ENCODE data around the gene ATXN1L.
"Not testable (repeated sequence)": the region's sequence is repeated elsewhere in the genome, so short reads cannot be mapped to it uniquely, and the experiment has no call there.

The ATXN1L gene, protein sequence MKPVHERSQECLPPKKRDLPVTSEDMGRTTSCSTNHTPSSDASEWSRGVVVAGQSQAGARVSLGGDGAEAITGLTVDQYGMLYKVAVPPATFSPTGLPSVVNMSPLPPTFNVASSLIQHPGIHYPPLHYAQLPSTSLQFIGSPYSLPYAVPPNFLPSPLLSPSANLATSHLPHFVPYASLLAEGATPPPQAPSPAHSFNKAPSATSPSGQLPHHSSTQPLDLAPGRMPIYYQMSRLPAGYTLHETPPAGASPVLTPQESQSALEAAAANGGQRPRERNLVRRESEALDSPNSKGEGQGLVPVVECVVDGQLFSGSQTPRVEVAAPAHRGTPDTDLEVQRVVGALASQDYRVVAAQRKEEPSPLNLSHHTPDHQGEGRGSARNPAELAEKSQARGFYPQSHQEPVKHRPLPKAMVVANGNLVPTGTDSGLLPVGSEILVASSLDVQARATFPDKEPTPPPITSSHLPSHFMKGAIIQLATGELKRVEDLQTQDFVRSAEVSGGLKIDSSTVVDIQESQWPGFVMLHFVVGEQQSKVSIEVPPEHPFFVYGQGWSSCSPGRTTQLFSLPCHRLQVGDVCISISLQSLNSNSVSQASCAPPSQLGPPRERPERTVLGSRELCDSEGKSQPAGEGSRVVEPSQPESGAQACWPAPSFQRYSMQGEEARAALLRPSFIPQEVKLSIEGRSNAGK

DNA sequence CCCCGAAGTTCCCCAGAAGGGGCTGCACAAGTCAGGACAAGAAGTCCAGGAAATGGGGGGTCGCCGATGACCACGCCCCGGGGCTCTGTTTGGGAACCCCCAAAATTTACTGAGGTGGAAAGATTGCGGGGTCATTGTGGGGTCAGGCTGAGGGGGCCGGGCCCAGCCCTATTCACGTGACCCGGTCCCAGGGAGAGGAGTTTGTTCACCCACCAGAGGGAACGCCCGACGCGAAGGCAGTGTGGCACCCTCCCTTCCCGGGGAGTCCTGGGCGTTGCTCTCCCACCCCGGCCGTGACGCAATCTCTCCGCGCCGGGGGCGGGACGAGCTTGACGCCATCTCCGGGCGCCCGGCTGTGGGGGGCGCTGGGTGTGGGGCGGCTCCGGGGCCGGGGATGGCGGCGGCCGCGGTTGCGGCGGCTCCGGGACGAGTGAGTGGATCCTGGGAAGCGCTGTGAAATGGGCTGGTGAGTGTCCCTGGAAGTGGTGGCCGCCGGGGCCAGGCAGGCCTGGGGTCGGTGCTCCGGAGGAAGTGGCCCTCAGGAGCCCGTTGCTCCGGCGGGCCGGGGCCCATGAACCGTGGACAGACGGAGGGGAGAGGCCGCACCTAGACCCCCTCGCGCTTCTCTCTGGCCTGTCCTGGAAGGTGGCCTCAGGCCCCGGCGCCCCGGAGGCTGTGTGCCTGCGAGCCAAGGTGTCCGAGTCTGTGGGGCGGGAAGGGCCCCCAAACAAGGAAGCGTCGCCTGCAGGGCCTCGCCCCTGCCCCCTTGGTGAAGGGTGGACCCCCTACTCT, at the start of gene ATXN1L:
TSS of gene ATXN1L (plus strand) at position 338 of the 792 bp plus-strand sequence. CDS start 3,765 bp downstream, outside the sequence.
- peak; percentile 86 for DNase-seq (ENCODE audit: low read depth)

DNA sequence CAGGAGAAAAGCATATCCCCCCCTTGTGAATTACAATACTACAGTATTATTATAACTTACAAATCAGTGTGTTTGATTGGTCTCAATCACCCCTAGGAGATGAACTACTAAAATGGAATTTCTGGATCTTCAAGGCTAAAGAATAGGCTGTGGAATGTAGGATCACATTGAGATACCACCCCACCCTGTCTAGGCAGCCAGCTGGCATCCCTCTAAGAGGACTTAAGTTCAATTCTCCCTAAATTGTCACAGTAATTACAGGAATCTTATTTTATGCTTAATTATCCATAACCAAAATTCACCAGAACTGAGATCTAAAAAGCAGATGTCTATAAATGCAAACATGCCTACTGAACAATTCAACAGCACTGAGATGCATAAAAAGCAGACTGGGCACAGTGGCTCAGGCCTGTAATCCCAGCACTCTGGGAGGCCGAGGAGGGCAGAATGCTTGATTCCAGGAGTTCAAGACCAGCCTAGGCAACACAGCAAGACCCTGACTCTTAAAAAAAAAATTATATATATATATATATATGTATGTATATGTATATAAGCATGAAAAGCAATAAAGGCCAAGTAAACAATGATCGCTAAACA, 49.2 kb upstream of the ATXN1L start:
- no peak for DNase-seq (ENCODE audit: low read depth)

DNA sequence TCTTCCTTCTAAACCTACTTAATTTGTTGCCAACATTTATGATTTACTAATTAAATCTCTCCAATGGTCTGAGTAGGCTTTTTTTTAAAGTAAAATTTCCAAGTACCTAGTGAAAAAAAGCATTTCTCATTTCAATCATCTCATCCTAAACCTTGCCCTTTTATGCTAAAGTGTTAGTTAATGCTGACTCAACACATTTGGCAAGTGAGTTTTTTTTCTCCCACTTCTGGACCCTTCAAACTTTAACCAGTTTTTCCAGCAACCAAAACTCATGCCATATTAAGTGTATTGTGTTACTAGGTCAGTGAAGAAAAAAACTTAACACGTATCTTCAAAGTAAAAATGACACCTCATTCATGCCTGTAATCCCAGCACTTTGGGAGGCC, 42.5 kb upstream of the ATXN1L start:
- DNase-seq (ENCODE audit: low read depth): no peak

DNA sequence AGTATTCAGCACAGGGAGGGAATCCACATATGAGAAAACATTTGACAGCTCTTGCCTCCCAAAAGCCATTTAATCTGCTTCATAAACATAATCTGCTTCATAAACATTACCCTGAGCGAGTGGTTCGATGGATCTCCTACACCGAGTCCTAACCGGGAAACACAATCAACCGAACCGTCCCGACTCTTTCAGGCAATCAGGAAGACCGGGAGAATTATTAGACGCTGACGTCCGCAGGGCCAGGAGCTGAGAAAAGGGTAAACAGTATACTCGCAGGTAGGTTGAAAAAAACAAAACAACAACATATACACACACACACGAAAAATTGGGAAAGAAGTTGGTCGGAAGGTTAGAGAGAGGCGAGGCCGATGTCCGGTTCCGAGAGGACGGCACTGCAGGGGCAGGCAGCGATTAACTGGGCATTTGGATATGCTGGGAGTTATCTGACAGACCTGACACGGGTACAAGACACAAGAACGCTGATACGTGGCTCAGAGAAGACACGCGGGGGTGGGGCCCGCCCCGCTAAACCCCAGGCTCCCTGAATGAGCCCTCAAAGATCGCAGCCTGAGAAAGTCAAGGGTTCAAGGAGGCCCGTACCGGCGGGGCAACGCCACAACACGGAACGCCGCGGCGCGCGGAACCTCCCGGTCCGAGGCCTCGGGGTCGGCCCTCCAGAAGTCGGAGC, 37.7 kb upstream of the ATXN1L start:
- peak; percentile 4 for DNase-seq (ENCODE audit: low read depth)

DNA sequence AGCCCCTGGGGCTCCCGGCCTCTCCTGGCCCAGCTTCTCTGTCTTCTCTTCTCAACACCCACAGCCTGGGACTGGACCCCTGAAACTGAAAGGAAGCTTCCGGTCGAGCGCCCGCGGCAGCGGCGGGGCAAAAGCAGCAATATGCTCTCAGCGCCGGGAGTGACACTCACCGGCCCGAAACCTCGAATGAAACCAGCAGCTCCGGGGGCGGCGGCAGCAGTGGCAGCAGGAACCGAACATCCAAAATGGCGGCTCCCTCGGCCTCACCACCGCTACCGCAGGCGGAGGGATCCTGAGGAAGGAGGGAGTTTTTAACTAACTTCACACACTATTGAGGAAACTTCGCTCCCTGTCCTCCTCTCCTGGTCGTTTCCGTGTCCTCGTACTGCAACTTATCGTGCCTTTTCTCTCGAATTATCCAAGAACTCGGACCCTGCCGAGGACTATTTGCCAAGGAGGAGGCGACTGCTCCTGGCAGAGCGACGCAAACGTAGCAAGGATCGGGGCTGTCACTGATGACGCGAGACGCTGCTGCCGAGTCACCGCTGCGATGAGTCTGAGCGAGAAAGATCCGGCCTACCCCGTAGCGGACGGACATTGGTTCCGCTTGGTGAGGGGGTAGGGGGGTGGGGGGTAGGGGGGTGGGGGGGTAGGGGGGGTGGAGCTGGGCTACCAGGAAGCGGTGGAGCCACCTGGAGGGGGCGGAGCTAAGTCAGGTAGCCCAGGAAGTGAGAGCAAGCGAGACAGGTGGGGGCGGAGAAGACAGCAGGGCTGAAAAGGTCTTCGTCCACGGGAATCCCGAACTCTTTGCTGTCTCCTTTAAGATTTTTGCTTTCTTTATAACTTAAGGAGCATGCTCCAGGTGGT, 37.0 kb upstream of the ATXN1L start, which contains the start of gene AP1G1:
TSS of gene AP1G1 (minus strand) at position 242 of the 867 bp plus-strand sequence. CDS start 19,355 bp downstream, outside the sequence.
- DNase-seq (ENCODE audit: low read depth): peak; percentile 94

DNA sequence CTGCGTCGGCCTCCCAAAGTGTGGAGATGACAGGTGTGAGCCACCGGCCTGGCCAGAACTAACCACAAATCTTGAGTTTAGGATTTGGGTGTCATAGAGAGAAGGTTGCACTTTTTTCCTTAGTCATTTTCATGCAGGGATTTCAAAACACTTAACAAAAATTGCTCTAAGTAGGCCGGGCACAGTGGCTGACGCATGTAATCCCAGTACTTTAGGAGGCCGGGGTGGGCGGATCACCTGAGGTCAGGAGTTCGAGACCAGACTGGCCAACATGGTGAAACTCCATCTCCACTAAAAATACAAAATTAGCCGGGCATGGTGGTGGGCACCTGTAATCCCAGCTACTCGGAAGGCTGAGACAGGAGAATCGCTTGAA, 35.6 kb upstream of the ATXN1L start:
- not testable (repeated sequence) for DNase-seq (ENCODE audit: low read depth)

DNA sequence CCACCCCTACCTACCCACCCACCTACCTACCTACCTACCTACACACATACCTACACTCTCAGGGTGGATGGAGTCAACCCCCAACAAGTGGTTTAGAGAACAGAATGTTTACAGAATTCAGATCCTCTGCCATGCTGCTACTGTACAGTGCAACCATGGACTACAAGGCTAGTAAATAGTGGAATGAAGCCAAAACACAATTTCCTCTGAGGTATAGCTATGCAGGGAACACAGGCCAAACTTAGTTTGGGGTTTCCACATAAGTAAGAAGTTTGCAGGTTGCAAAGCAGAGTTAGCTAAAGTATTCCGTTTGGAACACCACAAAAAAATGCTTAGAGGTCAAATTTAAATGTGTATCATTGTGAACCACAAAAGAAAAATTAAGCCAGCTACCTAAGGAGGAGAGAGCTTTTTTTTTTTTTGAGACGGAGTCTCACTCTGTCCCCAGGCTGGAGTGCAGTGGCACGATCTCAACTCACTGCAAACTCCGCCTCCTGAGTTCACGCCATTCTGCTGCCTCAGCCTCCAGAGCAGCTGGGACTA, 34.4 kb upstream of the ATXN1L start:
- no peak for DNase-seq (ENCODE audit: low read depth)

DNA sequence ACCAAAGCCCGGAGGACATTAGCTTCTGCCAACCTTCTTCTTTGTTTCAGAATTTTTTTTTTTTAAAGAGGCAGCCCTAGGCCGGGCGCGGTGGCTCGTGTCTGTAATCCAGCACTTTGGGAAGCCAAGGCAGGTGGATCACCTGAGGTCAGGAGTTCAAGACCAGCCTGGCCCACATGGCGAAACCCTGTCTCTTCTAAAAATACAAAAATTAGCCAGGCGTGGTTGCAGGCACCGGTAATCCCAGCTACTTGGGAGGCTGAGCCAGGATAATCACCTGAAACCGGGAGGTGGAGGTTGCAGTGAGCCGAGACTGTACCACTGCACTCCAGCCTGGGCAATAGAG, 28.6 kb upstream of the ATXN1L start:
- not testable (repeated sequence) for DNase-seq (ENCODE audit: low read depth)

DNA sequence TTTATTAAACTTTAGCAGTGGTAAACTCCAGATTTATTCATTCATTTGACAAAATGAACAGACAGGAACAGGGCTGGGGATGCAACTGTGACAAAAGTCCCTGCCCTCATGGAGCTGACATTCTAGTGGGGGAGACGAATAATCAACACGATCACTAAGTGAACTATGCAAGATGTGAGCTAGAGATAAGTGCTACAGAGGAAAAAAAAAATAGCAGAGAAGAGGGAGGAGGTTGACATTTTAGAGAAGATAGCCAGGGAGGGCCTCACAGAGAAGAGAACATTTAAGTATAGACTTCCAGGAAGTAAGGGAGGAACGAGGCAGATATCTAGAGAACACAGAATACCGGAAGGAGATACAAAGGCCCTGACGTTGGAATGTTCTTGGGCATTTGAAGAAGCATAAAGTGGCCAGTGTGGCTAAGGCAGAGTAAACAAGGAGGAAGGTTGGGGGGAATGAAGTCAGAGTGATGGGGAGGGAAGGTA, 19.2 kb upstream of the ATXN1L start:
- DNase-seq (ENCODE audit: low read depth): no peak

DNA sequence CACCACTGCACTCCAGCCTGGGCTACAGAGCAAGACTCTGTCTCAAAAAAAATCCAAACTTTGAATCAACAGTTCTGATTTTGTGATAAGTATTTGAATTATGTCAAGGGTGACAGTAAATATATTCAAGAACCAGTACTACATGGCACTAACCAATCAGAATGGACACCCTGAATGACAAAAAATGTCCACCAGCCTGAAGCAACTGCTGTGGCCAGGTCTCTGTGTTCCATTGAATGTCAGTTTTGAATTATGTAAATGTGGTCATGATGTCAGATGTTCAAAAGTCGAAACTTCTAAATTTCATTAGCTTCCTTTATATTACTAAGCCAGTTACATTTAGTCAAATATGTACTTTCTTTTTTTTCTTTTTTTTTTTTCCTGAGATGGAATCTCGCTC, 15.4 kb upstream of the ATXN1L start:
- no peak for DNase-seq (ENCODE audit: low read depth)

DNA sequence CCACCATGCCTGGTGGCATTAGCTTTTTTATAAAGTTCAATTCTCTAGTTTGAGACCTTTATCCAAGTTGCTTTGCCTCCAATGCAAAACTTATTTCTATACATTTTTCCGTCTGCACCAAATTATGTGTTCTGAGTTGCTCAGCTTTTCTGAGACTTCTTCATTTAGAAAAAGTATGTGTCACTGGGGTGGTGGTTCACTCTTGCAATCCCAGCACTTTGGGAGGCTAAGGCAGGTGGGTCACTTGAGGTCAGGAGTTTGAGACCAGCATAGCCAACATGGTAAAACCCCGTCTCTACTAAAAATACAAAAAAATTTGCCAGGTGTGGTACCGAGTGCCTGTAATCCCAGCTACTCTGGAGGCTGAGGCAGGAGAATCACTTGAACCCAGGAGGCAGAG, 14.1 kb upstream of the ATXN1L start:
- not testable (repeated sequence) for DNase-seq (ENCODE audit: low read depth)

DNA sequence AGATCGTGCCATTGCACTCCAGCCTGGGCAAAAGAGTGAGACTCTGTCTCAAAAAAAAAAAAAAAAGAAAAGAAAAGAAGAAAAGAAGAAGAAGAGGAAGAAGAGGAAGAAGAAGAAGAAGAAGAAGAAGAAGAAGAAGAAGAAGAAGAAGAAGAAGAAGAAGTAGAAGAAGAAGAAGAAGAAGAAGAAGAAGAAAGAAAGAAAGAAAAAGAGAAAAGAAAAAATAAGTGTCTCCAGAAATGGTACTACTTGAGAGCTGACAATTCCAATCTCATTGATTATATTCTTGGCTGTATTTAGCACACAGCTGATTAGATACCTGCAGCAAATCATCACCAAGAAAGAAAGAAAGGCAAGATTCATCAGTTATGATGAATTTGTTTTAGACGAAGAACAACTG, 13.7 kb upstream of the ATXN1L start:
- not testable (repeated sequence) for DNase-seq (ENCODE audit: low read depth)

DNA sequence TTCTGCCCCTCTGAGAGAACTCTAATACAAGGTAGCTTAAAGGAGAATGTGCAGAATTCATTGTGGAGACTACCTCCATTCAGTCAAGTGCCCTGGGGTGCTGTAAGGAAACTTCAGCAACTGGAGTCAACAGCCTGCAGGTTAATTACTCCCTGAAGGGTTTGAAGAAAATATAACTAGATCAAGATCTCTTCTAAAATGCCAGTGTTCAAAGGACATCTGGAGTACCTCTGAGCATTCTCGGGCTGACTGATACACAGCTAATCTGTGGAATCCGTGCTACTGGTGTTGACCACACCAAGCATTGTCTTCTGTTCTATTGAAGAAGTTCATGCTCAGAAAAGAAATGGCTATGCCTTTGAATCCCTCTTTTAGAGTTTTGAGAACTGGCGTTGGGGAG, 11.5 kb upstream of the ATXN1L start:
- no peak for DNase-seq (ENCODE audit: low read depth)

DNA sequence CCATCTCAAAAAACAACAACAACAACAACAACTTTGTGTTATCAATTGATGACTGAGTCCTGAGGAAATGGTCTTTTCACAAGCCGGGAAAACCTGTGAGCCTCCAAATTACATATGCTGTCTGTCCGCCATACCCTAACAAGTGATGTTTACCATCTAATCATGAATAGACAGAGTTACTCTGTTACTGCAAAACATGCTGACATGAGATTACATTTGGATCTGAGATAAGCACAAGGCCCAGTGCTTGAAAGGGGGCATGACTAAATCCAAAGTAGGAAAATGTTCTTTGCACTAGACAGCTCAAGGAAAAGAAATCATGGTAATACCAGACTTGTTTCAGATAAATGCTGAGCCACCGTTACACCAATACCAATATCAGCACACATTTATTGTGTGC, 8.6 kb upstream of the ATXN1L start:
- DNase-seq (ENCODE audit: low read depth): no peak

DNA sequence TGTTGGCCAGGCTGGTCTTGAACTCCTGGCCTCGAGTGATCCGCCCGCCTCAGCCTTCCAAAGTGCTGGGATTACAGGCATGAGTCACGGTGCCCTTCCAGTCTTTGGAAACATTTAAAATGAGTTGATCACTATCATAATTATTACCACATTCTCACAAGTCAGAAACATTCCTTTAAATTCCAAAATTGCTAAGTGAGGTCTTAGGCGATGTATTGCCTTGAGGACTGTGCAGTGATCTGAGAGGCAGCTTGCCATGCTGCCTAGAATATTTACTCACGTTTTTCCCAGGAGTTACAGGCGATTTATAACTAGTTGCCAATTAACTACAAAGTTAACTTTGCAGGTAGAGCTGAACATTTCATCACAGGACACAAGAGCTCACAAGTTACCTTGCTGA, 5.7 kb upstream of the ATXN1L start:
- no peak for DNase-seq (ENCODE audit: low read depth)

DNA sequence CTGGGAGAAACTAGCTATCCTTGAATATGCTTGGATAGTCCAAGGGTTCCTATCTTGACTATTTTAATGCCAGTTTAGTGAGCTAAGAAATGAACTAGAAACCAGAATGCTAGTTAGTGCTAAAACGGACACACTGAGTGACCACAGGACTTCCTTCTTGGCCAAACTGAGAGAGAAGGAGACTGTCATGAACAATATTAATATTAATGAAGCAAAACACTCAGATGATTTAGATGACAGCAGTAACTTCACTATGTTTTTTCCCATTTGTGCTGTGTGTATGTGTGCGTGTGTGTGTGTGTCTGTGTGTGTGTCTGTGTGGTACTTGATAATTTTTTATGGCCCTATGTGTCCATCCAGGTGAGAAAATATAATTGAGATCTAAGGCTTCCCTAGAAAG, 2.2 kb upstream of the ATXN1L start:
- DNase-seq (ENCODE audit: low read depth): no peak

DNA sequence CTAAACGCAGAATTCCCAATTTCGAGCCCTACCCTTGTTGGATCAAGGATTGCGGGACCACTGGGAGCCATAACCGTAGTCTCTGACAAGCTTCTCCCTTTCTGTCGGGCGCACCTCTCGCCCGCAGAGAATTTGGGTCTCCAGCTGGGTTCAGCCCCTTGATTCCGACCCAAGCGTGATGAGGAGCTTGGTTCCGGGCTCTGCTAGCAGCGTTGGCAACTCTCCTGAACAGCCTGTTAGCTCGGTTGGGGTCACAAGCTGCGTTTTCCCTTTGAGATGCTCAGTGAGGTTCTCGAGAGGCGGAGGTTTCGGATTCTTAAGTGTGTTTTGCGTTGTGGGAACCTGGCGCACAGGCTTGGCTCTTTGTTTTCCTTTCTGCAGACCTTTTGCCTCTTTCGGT, 655 bp downstream of the ATXN1L start:
- DNase-seq (ENCODE audit: low read depth): no peak

DNA sequence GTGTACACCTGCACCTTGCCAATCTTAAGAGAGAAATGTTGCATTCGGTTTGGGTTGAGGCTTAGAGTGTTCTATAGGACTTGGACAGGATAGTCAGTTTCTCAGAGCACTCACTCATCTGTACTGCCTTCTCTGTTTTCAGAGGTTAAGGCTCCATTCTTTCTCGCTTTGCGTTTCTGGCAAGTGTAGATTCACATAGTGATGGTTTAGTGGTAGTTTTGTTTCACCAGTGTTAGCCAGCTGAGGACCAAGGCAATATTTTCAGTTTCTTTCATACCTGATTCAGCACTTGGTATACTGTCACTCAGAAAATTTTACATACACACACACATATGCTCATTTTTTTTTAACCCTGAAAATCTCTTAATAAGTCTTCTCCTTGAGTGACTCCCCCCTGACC, 1.3 kb downstream of the ATXN1L start:
- DNase-seq (ENCODE audit: low read depth): no peak

DNA sequence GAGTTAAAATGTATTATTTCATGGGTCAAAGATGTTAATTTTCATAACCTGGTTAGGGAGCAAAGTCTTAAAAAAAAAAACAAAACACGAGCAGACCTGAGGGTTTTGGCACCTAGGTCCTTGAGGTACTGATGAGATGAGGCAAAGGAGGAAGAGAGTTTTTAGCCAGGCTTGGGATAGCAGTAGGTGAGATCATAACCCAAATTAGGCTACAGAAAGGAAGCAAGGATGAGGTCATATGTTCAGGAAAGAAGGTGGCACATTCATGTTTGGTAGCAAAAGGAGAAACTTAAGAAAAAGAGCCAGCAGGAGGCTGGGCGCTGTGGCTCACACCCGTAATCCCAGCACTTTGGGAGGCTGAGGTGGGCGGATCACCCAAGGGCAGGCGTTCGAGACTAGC, 2.8 kb downstream of the ATXN1L start:
- no peak for DNase-seq (ENCODE audit: low read depth)

DNA sequence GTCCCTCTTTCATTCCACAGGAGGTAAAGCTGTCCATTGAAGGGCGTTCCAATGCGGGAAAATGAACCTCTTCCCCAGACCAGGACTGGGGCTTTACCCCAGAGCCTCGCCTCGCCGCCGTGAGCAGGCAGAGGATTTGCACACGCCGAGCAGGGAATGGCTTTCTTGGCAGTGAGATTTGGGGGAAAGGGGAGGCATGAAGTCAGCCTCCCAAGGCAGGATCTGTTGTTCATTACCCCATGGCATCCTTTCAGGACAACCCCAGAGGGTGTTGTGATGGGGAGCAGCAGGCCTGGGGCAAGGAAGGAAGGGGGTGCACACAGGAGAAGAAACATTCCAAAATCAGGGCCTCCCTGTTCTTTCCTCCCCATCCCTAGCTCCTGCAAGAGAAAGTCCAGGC, 6.0 kb downstream of the ATXN1L start:
- DNase-seq (ENCODE audit: low read depth): no peak
